ENCODE results near the gene HDAC4.

HDAC4 gene

GRCh38 chr2:239137898-239138283, 262.9 kb downstream of the HDAC4 start:
- H3K4me3 ChIP-seq (replicated peaks; ENCODE audit: insufficient read depth, low read length): no peak overlapping the region
- TF ChIP-seq, protein P1, sequence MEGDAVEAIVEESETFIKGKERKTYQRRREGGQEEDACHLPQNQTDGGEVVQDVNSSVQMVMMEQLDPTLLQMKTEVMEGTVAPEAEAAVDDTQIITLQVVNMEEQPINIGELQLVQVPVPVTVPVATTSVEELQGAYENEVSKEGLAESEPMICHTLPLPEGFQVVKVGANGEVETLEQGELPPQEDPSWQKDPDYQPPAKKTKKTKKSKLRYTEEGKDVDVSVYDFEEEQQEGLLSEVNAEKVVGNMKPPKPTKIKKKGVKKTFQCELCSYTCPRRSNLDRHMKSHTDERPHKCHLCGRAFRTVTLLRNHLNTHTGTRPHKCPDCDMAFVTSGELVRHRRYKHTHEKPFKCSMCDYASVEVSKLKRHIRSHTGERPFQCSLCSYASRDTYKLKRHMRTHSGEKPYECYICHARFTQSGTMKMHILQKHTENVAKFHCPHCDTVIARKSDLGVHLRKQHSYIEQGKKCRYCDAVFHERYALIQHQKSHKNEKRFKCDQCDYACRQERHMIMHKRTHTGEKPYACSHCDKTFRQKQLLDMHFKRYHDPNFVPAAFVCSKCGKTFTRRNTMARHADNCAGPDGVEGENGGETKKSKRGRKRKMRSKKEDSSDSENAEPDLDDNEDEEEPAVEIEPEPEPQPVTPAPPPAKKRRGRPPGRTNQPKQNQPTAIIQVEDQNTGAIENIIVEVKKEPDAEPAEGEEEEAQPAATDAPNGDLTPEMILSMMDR (IDR thresholded peaks at IDR 0.05; ENCODE audit: insufficient read depth, low read length): no peak
- TF ChIP-seq POLR2AphosphoS5 (IDR thresholded peaks at IDR 0.05; ENCODE audit: low read depth) (no peak), GABPA (IDR thresholded peaks at IDR 0.05; ENCODE audit: low read depth) (no peak), SPI1 (IDR thresholded peaks at IDR 0.05; ENCODE audit: borderline replicate concordance, low read depth) (no peak)
- TF ChIP-seq, protein P2, sequence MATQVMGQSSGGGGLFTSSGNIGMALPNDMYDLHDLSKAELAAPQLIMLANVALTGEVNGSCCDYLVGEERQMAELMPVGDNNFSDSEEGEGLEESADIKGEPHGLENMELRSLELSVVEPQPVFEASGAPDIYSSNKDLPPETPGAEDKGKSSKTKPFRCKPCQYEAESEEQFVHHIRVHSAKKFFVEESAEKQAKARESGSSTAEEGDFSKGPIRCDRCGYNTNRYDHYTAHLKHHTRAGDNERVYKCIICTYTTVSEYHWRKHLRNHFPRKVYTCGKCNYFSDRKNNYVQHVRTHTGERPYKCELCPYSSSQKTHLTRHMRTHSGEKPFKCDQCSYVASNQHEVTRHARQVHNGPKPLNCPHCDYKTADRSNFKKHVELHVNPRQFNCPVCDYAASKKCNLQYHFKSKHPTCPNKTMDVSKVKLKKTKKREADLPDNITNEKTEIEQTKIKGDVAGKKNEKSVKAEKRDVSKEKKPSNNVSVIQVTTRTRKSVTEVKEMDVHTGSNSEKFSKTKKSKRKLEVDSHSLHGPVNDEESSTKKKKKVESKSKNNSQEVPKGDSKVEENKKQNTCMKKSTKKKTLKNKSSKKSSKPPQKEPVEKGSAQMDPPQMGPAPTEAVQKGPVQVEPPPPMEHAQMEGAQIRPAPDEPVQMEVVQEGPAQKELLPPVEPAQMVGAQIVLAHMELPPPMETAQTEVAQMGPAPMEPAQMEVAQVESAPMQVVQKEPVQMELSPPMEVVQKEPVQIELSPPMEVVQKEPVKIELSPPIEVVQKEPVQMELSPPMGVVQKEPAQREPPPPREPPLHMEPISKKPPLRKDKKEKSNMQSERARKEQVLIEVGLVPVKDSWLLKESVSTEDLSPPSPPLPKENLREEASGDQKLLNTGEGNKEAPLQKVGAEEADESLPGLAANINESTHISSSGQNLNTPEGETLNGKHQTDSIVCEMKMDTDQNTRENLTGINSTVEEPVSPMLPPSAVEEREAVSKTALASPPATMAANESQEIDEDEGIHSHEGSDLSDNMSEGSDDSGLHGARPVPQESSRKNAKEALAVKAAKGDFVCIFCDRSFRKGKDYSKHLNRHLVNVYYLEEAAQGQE (IDR thresholded peaks at IDR 0.05; ENCODE audit: insufficient replicate concordance, low read depth): no peak
- no peak for DNase-seq (ENCODE audit: low read depth in 1 of 2, low spot score in 1 of 2)
- H3K27me3 ChIP-seq (ENCODE audit: insufficient read depth, poor library complexity, severe bottlenecking): no peaks in the 10 kb centered on the region
- no peak overlapping the region for H3K27ac ChIP-seq (replicated peaks)

DNA sequence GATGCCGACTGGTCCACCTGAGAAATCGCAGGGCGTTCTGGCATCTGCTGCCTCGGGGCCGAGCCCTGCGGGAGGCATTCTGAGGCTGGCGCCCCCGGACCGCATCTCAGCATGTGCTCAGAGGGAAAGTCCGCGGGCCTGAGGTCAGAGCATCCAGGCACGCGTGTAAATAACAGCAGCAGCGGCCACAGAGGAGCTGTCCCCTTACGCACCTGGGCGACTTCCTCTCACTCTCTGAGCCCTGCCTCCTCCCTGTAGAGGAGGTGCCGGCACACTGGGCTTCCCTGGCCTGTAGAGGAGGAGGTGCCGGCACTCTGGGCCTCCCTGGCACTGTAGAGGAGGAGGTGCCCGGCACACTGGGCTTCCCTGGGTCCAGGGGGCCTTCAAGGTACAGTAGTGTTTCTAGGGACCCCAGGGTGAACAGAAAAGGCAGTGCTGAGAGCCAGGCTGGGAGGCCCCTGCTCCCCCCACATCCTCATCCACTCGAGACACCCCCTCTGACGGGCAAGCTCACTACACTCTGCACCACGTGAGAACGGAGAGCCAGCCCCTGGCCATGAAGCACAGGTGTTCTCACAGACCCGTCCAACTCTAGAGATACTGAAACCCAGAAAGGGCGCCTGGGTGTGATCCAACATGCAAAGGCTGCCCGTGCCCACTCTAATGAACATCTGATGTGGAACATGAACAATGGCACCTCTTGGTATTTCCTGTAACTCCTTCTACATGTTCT, 263.5 kb downstream of the HDAC4 start:
- DNase-seq (ENCODE audit: low read depth in 1 of 2, low spot score in 1 of 2): no peak
- TF ChIP-seq GABPA (IDR thresholded peaks at IDR 0.05; ENCODE audit: low read depth): no peak
- no peak for TF ChIP-seq SPI1 (IDR thresholded peaks at IDR 0.05; ENCODE audit: borderline replicate concordance, low read depth)
- TF ChIP-seq, protein P1 (IDR thresholded peaks at IDR 0.05; ENCODE audit: insufficient read depth, low read length): no peak
- H3K27ac ChIP-seq (replicated peaks): no peak overlapping the region

GRCh38 chr2:239136762-239137161, 264.1 kb downstream of the HDAC4 start:
- no peak overlapping the region for H3K4me3 ChIP-seq (replicated peaks; ENCODE audit: insufficient read depth, low read length)
- TF ChIP-seq, protein P1 (IDR thresholded peaks at IDR 0.05; ENCODE audit: insufficient read depth, low read length): no peak
- TF ChIP-seq POLR2AphosphoS5 (IDR thresholded peaks at IDR 0.05; ENCODE audit: low read depth) (no peak), SPI1 (IDR thresholded peaks at IDR 0.05; ENCODE audit: borderline replicate concordance, low read depth) (no peak), GABPA (IDR thresholded peaks at IDR 0.05; ENCODE audit: low read depth) (no peak)
- TF ChIP-seq, protein P2 (IDR thresholded peaks at IDR 0.05; ENCODE audit: insufficient replicate concordance, low read depth): no peak
- no peak overlapping the region for H3K27ac ChIP-seq (replicated peaks)
- no peaks in the 10 kb centered on the region for H3K27me3 ChIP-seq (ENCODE audit: insufficient read depth, poor library complexity, severe bottlenecking)
- no peak for DNase-seq (ENCODE audit: low read depth in 1 of 2, low spot score in 1 of 2)

More for the DNA sequence above, 263.5 kb downstream of the HDAC4 start:
- H3K4me3 ChIP-seq (replicated peaks; ENCODE audit: insufficient read depth, low read length): no peak overlapping the region
- no peaks in the 10 kb centered on the region for H3K27me3 ChIP-seq (ENCODE audit: insufficient read depth, poor library complexity, severe bottlenecking)

Data from HL-60 (cell line).